HG02678 (cell line): Measurements from ENCODE around the gene HNF4A.
"Not testable (repeated sequence)": the region's sequence is repeated elsewhere in the genome, so short reads cannot be mapped to it uniquely, and the experiment has no call there.

Experiments
- ATAC-seq: cut with Tn5 transposase; IDR thresholded peaks from one replicate; pipeline ENCODE4 v1.9.1; 2021; ENCODE audit warnings: mild to moderate bottlenecking, moderate library complexity; ENCODE audit not compliant: unreplicated experiment

Gene HNF4A

GRCh38 chr20:44344723-44345122 lies 10.8 kb upstream of the HNF4A start:
- ATAC-seq = no peak

- ATAC-seq = no peak
These were observed 10.4 kb upstream of the HNF4A start for GRCh38 chr20:44345147-44345546.

GRCh38 chr20:44345941-44346340 lies 9.6 kb upstream of the HNF4A start:
- ATAC-seq = not testable (repeated sequence)

- ATAC-seq = no peak
These were observed 7.3 kb upstream of the HNF4A start for GRCh38 chr20:44348168-44348659.

- no peak for ATAC-seq
These were observed 6.2 kb upstream of the HNF4A start for GRCh38 chr20:44349349-44349748.

- no peak for ATAC-seq
These were observed 4.9 kb upstream of the HNF4A start for GRCh38 chr20:44350567-44350966.

- ATAC-seq = no peak
These were observed 461 bp upstream of the HNF4A start for GRCh38 chr20:44354979-44355497.

- ATAC-seq = no peak
These were observed 839 bp downstream of the HNF4A start for GRCh38 chr20:44356353-44356723.

- ATAC-seq = no peak
These were observed 1.5 kb downstream of the HNF4A start for GRCh38 chr20:44357020-44357419.

- no peak for ATAC-seq
These were observed 2.1 kb downstream of the HNF4A start for GRCh38 chr20:44357555-44358125.

- ATAC-seq = no peak
These were observed 3.3 kb downstream of the HNF4A start for GRCh38 chr20:44358776-44359175.

GRCh38 chr20:44360221-44360620 lies 4.7 kb downstream of the HNF4A start:
- ATAC-seq = no peak

GRCh38 chr20:44361021-44361420 lies 5.5 kb downstream of the HNF4A start:
- ATAC-seq = no peak

- ATAC-seq = no peak
These were observed 7.0 kb downstream of the HNF4A start for GRCh38 chr20:44362466-44362940.

- no peak for ATAC-seq
These were observed 8.6 kb downstream of the HNF4A start for GRCh38 chr20:44364068-44364467.

- no peak for ATAC-seq
These were observed 9.3 kb downstream of the HNF4A start for GRCh38 chr20:44364780-44365179.

- ATAC-seq = no peak
These were observed 12.2 kb downstream of the HNF4A start for GRCh38 chr20:44367746-44368145.

GRCh38 chr20:44370639-44371218 lies 15.2 kb downstream of the HNF4A start:
- no peak for ATAC-seq

GRCh38 chr20:44382641-44383040 lies 27.1 kb downstream of the HNF4A start:
- ATAC-seq = no peak

- ATAC-seq = no peak
These were observed 29.0 kb downstream of the HNF4A start for GRCh38 chr20:44384423-44385027.

GRCh38 chr20:44388466-44389023 lies 33.0 kb downstream of the HNF4A start:
- ATAC-seq = peak; percentile 60

GRCh38 chr20:44389871-44390270 lies 34.4 kb downstream of the HNF4A start:
- no peak for ATAC-seq
